Activated CD4-positive, alpha-beta T cell treated with anti-CD3 and anti-CD28 coated beads for 24 hours (primary cell): ENCODE data around the gene CCNH.
A peak's percentile ranks its signal among the peaks of the same experiment; 100 is the strongest.

Source experiments
- DNase-seq, 2 donors: peaks; one replicate each; pipeline ENCODE4 v3.0.0-alpha.2; 2020; ENCODE audit warnings: low read depth in 2 of 2

The CCNH gene

DNA sequence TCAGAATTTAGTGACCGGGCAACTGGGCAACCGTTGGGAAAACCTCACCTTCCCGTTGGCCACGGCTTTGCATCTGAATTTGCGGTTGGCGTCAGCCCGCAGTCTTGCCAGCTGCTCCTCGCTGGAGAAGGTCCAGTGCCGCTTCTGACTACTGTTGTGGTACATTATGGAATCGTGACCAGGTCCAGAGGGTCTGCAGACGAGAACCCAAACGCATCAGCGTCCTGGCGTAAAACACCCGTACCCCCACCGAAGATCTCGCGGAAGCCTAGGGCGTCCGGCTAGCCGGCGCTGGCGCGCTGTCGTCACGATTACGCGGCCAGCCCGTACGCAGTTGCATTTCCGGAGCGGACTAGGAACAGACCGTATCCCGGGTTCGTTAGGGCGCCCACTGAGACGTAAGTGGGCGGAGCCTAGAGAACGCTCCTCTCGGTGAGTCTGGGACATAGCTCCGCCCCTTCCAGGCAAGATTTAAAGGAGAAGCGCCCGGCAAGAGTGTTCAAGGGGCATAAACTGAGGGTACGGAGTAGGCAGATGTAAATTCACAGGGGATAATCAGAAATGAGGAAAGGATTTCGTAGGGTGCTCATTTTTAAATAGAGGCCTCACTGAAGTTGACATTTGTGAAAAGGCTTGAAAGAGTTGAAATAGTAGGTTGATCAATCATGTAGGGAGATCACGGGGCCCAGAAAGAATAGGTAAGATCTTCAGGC lies at the start of gene CCNH:
CCNH (minus strand) TSS at position 301 of the 713 bp plus-strand sequence; CDS start at position 165, 136 bp downstream.
- DNase-seq, result peak; percentile 89

DNA sequence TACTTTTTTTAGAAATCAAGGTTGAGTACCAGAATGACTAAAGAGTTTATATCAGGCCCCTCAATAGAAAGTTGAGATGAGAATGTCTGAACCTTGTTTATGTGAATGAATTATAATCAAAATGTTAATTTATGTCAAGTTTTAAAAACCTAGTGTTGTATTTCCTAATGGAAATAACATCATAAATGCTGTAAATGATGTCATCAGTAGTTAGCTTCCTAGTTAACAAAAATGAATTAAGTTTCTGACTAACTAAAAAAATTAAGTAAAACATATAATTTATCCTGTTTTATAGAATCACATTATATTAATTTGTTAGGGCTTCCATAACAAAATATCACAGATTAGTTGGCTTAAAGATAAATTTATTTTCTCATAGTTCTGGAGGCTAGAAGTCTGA lies 45.0 kb upstream of the CCNH start:
- no peak for DNase-seq

DNA sequence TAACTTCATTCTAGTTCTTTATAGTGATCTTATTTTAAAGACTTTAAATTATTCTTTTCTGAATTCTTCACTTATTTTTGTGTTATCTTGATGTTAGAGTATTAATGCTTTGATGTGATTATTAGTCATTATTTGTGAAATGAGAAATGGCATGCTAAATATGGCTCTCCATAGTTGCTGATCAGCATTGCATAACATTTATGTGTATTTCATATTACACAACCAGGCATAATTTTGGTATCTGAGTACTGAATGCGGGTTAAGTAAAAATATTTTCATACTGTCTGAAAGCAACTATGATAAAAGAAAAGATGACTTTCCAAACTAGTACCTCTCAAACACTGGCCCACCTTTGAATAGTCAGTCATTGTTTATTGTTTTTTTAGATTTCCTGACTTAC lies 41.1 kb upstream of the CCNH start:
- DNase-seq, result no peak

DNA sequence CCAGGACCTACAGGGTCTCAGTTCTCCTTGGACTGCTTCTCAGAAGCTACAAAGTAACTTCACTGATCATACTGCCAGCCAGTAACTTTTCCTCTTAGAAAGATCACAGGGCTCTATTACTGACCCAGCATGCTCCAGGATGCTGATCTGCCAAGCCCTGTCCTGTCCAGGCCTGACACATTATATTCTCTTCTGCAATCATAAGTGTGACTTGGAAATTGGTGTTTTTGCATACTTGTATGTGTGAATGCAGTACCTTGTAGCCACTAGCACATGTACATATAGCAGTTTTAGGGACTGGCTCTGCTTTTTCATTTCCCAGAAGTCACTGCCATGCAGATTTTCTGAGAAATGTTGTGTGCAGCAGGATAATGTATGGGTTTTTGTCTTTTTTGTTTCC lies 40.1 kb upstream of the CCNH start:
- no peak for DNase-seq

DNA sequence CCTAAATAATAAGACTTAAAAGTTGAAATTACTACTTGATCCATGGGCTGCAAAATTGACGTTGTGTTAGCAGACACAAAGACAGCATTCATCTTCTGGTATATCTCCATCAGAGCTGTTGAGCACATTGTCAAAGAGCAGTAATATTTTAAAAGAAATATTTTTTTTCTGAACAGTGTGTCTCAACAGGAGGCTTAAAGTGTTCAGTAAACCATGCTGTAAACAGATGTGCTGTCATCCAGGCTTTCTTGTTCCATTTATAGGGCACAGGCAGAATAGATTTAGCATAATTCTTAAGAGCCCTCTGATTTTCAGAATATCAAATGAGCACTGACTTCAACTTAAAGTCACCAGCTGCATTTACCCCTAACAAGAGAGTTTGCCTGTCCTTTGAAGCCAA lies 29.7 kb upstream of the CCNH start:
- DNase-seq, result no peak

DNA sequence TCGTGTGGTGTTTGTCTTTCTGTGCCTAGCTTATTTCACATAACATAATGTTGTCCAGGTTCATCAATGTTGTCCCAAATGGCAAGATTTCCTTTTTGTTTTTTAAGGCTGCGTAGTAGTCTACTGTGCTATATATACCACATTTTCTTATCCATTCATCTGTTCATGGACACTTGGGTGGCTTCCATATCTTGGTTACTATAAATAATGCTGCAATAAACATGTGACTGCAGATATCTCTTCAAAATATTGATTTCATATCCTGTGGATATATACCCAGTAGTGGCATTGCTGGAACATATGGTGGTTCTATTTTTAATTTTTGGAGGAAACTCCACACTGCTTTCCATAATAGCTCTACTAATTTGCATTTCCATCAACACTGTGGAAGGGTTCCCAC lies 25.5 kb upstream of the CCNH start:
- DNase-seq, result no peak

DNA sequence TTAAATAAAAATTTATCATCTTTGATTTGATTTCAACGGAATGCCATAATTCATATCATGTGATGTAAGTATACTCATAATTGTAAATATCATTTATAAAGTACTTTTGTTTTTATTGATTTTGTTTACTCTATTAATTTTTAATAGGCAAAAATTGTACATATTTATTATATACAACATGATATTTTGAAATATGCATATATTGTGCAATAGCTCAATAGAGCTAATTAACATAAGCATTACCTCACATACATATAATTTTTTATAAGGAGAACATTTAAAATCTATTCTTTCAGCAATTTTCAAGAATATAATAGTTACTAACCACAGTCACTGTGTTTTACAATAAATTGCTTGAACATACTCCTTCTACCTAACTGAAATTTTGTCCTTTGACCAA lies 25.0 kb upstream of the CCNH start:
- DNase-seq, result no peak

DNA sequence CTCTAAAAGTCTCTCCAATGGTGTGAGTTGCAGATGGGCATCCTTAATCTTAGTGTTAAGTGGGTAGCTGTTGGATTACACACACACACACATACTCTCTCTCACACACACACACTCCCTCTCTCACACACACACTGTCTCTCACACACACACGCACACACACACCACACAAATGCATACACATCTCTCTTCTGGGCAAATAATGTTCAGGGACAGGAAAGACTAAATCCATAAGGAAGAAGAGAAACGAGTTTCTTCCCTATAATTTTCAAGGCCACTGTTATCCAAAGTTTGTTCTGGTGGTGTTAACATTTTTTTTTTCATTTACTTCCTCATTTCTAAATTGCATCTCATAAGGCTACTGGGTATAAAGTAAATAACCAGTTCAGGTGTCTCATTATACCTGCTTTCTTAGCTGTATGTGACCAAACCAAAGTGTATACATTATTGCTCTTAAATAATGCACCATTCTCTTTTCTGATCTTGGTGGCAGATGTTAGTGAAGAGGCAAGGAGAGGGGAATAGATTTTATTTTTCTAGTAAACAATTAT lies 22.5 kb upstream of the CCNH start:
- DNase-seq, result no peak

DNA sequence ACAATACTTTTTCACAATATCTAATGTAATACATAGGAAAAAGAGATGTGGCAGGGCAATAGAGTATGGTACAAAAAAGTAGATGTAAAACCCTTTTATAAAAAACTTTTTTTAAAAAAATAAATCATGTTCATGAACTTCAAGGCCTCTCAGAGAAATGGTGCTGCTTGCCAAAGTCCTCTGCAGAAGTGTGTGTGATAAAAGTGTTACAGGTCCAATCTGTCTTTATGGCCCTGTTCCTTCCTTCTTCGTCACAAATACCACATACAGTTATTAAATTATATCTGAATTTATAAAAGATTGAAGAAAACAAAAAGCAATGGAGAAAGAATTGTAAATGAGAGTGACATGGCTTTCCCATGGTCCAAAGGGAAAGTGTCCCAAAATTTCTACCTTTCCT lies 21.7 kb upstream of the CCNH start:
- no peak for DNase-seq

DNA sequence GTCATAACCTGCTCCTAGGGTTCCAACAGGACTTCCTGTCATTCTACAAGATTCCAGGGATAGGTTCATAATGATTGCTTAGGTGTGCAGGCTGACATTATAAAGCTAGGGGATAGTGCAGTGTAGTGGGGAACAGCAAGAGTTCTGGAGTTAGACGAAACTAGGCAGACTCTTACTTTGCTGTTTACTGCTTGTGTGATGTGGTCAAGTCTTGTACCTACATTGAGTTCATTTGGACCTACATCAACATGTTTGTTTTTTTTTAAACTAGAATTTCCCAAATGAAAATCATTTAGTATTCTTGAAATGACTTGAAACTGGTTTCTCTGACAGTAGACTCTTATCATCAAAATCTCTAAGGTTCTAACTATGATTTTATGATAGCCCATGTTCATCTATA lies 21.2 kb upstream of the CCNH start:
- DNase-seq, result no peak

DNA sequence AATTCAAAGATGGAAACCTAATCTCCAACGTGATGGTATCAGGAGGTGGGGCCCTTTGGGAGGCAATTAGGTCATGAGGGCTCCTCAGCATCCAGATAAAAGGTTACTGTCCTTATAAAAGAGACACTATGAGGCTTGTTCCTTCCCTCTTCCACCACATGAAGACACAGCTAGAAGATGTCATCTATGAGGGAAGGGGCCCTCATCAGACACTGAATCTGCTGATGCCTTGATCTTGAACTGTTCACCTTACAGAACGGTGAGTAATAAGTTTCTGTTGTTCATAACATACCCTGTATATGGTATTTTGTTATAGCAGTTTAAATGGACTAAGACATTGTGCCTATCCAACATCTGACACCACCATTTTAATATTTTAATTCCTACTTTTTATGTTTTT lies 19.7 kb upstream of the CCNH start:
- DNase-seq, result no peak

DNA sequence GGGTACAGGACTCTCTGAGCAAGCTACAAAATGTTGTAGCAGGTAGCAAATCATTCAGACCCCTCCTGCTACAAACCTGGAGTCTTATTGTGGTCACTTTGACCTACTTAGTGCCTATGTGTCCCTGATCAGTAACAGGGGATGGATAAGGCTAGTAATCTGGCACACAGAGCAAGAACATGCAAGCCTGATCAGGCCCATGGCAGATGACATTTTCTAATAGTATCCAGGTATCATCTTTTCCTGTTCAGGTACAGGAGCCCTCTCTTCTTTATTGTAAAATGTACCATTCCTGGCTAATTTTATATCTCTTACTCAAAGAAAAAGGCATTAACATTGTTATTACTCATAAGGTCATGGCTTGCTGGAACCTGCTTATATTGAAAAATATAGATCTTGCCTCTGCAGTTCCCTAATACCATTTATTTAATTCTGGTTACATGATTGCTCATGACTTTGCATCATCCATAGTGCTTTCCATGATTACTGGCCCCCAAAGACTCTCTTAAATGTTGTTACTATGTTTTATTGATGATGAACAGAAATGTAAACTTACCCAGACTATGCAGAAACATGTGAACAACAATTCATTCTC lies 18.2 kb upstream of the CCNH start:
- DNase-seq, result no peak

DNA sequence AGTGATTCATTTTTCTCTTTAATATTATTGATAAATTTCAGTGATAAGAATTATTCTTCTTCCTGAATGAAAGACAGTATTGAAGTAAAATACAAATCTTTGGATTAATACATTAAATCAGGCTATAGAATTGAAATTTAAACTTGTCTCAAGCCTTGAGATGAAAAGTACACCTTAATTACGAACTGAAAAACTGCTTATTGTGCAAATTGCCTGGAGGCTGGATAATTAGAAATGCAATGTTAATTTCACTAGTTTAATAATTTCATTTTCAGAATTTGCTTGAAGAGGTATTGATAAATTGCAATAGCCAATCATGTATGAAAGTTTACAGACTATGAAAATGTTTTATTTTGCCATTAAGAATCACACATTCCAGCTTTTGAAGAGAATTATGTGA lies 11.0 kb upstream of the CCNH start:
- DNase-seq, result no peak

DNA sequence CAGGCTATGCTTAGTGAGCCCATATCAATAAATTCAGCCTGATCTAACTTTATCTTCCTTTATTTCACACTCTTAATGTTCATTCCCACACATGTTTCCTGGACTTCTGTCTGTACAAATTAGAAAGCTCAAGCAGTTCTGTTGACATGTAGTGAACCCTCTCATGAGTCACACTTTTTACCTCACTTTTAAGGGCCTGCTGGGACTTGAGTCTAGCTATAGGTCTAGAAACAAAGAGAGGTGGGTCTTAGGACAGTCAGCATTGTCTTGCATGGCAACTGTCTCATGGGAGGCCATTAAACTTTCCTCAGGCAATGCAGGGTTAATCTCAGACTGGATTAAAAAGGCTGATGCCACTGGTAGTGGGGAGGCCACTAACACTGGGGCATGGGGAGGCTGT lies 8.6 kb upstream of the CCNH start:
- DNase-seq, result no peak

DNA sequence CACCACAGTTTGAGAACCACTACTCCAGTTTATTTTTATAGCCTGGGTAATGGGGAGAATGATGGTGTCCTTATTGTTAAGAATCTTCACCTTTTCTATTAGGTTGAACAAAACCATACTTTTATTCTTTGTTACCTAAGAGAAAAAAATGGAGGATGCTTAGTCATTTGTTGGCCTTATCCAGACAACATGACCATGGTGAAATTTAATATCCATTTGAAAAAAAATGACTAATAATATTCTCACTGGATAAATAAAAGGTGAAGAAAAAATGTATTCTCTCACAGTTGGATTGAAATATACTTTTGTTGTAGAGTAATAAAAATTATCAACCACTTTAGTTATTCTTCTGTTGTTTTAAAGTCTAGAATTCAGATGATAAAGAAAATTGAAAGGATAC lies 5.8 kb upstream of the CCNH start:
- DNase-seq, result no peak

DNA sequence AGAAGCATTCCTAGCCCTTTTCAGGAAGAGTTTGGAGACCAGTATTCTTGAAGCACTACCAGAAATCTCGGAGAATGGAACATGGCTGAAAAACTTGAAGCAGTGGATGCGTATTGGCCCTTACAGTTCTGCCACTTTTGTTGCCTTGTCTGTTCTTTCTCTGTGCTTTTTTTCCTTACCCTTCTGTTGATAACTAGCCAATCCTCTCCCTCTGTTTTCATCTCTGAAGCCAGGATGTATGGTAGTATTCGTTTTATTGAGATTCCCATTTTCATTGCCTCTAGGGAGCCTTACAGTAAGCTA lies 564 bp upstream of the CCNH start:
- DNase-seq, result no peak

DNA sequence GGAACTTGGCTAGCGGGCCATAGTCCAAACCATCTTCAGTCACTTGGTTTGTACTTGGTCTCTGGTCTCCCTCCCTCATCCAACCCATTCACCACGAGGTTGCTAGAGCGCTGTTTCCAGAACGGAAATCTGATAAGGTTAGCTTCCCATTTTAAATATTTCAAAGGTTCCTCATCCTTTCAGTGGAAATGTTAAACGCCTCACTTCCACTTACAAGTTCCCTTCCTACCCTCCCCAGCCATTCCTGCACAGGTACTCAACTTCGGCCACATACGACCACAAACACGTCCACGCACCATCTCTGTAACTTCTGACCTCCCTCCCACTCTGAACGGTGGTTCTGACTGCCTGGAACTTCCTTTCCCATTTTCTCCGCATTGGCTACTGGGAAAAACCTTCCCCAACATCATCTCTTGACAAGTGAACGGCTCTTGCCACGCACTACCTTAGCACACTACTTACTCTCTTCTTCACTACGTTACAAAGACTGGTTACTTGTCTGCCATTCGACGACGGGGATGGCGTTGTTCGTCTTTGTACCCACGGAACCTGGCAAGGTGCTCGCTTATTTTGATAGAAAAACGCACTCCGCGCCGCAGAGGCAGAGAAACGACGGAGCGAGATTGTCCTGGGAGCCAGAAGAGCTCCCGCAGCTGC lies 629 bp downstream of the CCNH start:
- peak in 1 of 2 donors; percentile 5 for DNase-seq

DNA sequence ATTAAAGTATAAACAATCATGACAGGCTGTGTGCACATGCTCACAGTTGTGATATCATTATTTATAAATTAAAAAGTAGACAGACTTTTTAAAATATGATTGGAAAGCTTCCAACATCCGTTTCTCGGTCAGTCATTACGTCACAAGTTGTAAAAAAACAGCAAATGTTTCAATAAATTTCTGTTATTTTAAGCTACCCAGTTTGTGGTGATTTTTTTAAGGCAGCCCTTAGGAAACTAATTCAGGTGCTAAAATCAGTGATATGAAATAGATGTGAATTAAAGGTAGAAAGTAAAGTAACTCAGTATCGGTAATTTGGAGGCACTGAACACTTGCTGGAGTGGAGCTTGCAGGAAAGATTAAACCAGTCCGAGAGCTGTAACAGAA lies 1.2 kb downstream of the CCNH start:
- no peak for DNase-seq

DNA sequence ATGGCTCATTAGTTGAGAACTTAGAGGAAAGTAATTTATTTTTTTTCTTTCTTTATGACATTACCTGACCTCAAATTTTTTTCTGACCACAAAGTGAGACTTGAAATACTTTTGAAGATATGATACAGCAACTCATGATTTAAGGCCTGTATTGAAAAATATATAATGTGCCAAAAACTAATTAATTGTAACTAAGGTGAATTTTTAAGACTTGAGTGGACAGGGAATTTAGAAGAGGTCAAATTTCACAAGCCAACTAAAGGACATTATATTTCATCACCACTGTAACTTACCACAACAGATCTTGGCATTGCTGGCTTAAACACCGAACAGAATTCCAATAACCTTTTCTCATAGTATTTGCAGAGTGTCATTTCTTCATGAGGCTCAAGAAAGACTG lies 1.8 kb downstream of the CCNH start:
- DNase-seq, result no peak

DNA sequence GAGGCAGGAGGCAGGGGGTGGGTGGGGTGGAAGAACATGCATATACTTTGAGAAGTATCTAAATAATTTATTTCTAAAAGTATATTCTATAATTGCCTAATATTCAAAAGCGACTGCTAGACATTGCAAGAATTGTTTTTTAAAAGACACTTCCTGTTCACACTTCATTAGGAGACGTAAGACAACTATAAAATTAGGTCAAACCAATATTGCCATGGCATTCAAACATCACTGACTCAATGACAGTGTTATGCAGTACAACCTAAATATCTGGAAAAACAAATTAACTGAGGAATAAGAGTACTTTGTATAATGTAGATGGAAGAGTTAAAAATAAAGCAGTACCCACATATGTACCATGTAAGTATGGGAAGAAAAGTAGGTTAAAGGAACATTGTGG lies 4.5 kb downstream of the CCNH start:
- no peak for DNase-seq

DNA sequence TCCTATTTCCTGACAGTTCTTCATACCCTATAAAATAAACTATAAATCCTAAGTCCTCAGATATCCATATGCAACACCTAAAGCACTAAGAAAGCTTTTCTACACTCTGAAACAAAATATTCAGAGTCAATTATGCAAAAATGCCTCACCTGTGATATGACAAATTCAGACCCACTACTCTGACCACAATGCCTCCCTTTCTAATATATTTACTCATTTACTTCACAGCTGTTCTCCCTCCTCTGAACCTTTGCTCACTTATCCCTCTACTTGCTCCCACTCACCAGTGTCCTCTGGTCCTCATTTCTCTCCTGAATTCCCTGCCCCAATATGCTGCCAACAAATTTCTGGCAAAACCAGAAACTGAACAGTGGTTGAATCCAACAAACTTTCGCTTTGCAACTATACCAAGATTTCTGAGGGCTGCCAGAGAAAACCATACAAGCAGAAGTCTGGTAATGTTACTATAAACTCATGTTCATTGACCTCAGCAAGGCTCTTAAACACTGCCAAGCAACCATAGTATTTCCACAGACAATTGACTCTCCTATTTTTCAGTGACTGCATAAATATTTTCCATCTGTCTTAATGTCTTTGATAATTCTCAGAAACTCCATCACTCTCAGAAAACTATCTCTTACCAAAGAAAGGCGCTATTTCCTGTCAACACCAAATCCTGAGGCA lies 7.1 kb downstream of the CCNH start:
- DNase-seq, result no peak

DNA sequence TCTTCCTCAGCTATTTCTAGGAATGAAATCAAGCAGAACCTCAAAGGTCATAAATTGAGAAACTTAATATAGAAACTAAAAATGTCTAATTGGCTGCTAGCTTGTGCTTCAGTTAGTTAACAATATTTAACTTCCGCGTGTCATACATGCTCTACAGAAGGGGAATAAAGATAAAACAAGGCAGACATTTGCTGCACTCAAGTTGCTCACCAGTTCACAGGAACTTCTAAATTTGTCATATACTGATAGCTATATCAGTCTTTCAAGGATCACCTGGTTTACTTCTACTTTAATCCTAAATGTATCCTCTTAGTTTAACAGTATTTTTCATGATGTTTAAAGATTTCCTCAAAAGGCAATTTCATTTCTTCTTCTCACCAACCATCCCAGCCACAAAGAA lies 8.4 kb downstream of the CCNH start:
- DNase-seq, result no peak

DNA sequence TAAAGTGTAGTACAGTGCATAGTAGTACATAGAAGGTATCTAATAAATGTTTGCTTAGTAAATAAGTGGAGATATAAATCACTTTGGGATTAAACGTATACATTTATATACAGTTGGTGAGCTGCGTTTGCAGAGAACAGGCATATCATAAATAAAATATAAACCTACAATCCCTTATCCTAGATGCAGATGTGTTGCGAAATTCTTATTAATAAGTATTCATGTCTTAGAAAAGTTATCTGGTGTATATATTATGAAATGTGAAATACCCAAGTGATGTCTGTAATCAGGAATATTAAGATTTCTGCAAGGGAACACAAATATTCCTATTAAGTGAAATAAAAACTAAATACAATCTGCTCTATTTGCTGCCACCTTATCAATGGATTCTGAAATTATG lies 8.8 kb downstream of the CCNH start:
- DNase-seq, result no peak
